GM19395 (cell line): ENCODE data around the gene RAPGEF6.
"Not testable (repeated sequence)": the region's sequence is repeated elsewhere in the genome, so short reads cannot be mapped to it uniquely, and the experiment has no call there.

ENCODE experiments used
- ATAC-seq: cut with Tn5 transposase; IDR thresholded peaks from one replicate; pipeline ENCODE4 v1.9.1; 2021; ENCODE audit warnings: mild to moderate bottlenecking, moderate library complexity; ENCODE audit not compliant: unreplicated experiment

Gene RAPGEF6

GRCh38 chr5:131634996-131635683 is at the start of gene RAPGEF6:
TSS of gene RAPGEF6 (minus strand) at chr5:131635229. CDS start at chr5:131635030, 199 bp downstream.
- ATAC-seq, result peak; percentile 90

GRCh38 chr5:131684595-131684994 is 49.6 kb upstream of the RAPGEF6 start:
- no peak for ATAC-seq

GRCh38 chr5:131684051-131684450 is 49.0 kb upstream of the RAPGEF6 start:
- no peak for ATAC-seq

GRCh38 chr5:131682826-131683225 is 47.8 kb upstream of the RAPGEF6 start:
- ATAC-seq, result no peak

GRCh38 chr5:131682175-131682574 is 47.1 kb upstream of the RAPGEF6 start:
- no peak for ATAC-seq

- ATAC-seq, result no peak
Measured at GRCh38 chr5:131679911-131680310, 44.9 kb upstream of the RAPGEF6 start.

GRCh38 chr5:131678273-131678672 is 43.2 kb upstream of the RAPGEF6 start:
- ATAC-seq, result not testable (repeated sequence)

GRCh38 chr5:131677115-131677514 is 42.1 kb upstream of the RAPGEF6 start:
- ATAC-seq, result no peak

- peak; percentile 51 for ATAC-seq
Measured at GRCh38 chr5:131672776-131673175, 37.7 kb upstream of the RAPGEF6 start.

- no peak for ATAC-seq
Measured at GRCh38 chr5:131671994-131672655, 37.1 kb upstream of the RAPGEF6 start.

- no peak for ATAC-seq
Measured at GRCh38 chr5:131671409-131671808, 36.4 kb upstream of the RAPGEF6 start.

GRCh38 chr5:131664929-131665328 is 29.9 kb upstream of the RAPGEF6 start:
- ATAC-seq, result peak; percentile 62

GRCh38 chr5:131661933-131662332 is 26.9 kb upstream of the RAPGEF6 start:
- ATAC-seq, result no peak

- ATAC-seq, result no peak
Measured at GRCh38 chr5:131659841-131660240, 24.8 kb upstream of the RAPGEF6 start.

- no peak for ATAC-seq
Measured at GRCh38 chr5:131659290-131659689, 24.3 kb upstream of the RAPGEF6 start.

- no peak for ATAC-seq
Measured at GRCh38 chr5:131654776-131655175, 19.7 kb upstream of the RAPGEF6 start.

- no peak for ATAC-seq
Measured at GRCh38 chr5:131654309-131654708, 19.3 kb upstream of the RAPGEF6 start.

- ATAC-seq, result no peak
Measured at GRCh38 chr5:131649161-131649560, 14.1 kb upstream of the RAPGEF6 start.

- peak; percentile 83 for ATAC-seq
Measured at GRCh38 chr5:131647048-131647769, 12.2 kb upstream of the RAPGEF6 start.

- no peak for ATAC-seq
Measured at GRCh38 chr5:131644822-131645221, 9.8 kb upstream of the RAPGEF6 start.

- no peak for ATAC-seq
Measured at GRCh38 chr5:131644370-131644769, 9.3 kb upstream of the RAPGEF6 start.

GRCh38 chr5:131641494-131641893 is 6.5 kb upstream of the RAPGEF6 start:
- ATAC-seq, result no peak
